Stimulated activated naive CD4-positive, alpha-beta T cell treated with Interleukin-2 at 50 U/mL for 16 hours (primary cell): ENCODE measurements around the gene SCYGR8.
A peak's percentile ranks its signal among the peaks of the same experiment; 100 is the strongest.

ENCODE experiments used
- DNase-seq: peaks from one replicate; lab custom pipeline; 2025; lab: John Stamatoyannopoulos, UW

Gene SCYGR8

GRCh38 chr2:227761740-227762476, 16.2 kb downstream of the SCYGR8 start:
- DNase-seq = no peak

GRCh38 chr2:227765788-227766372, 20.2 kb downstream of the SCYGR8 start:
- DNase-seq = no peak

- peak; percentile 32 for DNase-seq
Observed at GRCh38 chr2:227766373-227766883, 20.7 kb downstream of the SCYGR8 start.

- no peak for DNase-seq
Observed at GRCh38 chr2:227767830-227768229, 22.1 kb downstream of the SCYGR8 start.

GRCh38 chr2:227772197-227772661, 26.5 kb downstream of the SCYGR8 start:
- no peak for DNase-seq

- DNase-seq = no peak
Observed at GRCh38 chr2:227772932-227773331, 27.2 kb downstream of the SCYGR8 start.

- no peak for DNase-seq
Observed at GRCh38 chr2:227774011-227774624, 28.4 kb downstream of the SCYGR8 start.

GRCh38 chr2:227774895-227775842, 29.5 kb downstream of the SCYGR8 start:
- DNase-seq = no peak

- no peak for DNase-seq
Observed at GRCh38 chr2:227780981-227781615, 35.4 kb downstream of the SCYGR8 start.

GRCh38 chr2:227781841-227782240, 36.1 kb downstream of the SCYGR8 start:
- no peak for DNase-seq

- no peak for DNase-seq
Observed at GRCh38 chr2:227782804-227783203, 37.1 kb downstream of the SCYGR8 start.

- DNase-seq = no peak
Observed at GRCh38 chr2:227783404-227784138, 37.9 kb downstream of the SCYGR8 start.

- DNase-seq = no peak
Observed at GRCh38 chr2:227785293-227785692, 39.6 kb downstream of the SCYGR8 start.

- DNase-seq = no peak
Observed at GRCh38 chr2:227788561-227789018, 42.9 kb downstream of the SCYGR8 start.

GRCh38 chr2:227789803-227790202, 44.1 kb downstream of the SCYGR8 start:
- no peak for DNase-seq

- DNase-seq = no peak
Observed at GRCh38 chr2:227793148-227793712, 47.5 kb downstream of the SCYGR8 start.
